Measurements from ENCODE around the gene USP53.
"Not testable (repeated sequence)": the region's sequence is repeated elsewhere in the genome, so short reads cannot be mapped to it uniquely, and the experiment has no call there.

The USP53 gene

GRCh38 chr4:119271361-119272085 is 59.0 kb downstream of the USP53 start:
- no peaks in the 10 kb centered on the region for H4K20me1 ChIP-seq
- TF ChIP-seq Cebpa-rat (IDR thresholded peaks at IDR 0.05), result no peak
- H3K9ac ChIP-seq, result no peak overlapping the region
- H3K9me3 ChIP-seq (replicated peaks in 1 of 11), result peaks cover 0 to under 1% (median 0%) of the 10 kb centered on the region in 11 experiments; a peak in 1 of 22 replicates
- no peak overlapping the region for H3K4me3 ChIP-seq
- H3K27me3 ChIP-seq, result no peaks in the 10 kb centered on the region
- no peaks in the 10 kb centered on the region for H3K4me1 ChIP-seq
- no peak overlapping the region for H3K4me2 ChIP-seq
- no peak overlapping the region for H3K27ac ChIP-seq
- peaks cover 3 to 63% (median 22%) of the 10 kb centered on the region in 11 experiments; a peak in 18 of 22 replicates for H3K36me3 ChIP-seq

- not testable (repeated sequence) for H4K20me1 ChIP-seq; H3K4me1 ChIP-seq; H3K27me3 ChIP-seq; H3K9ac ChIP-seq; H3K4me3 ChIP-seq; H3K27ac ChIP-seq; H3K4me2 ChIP-seq; H3K9me3 ChIP-seq (replicated peaks in 1 of 11)
- H3K36me3 ChIP-seq, result peaks cover 0 to 16% (median 0%) of the 10 kb centered on the region in 11 experiments; a peak in 2 of 22 replicates
These were observed 67.0 kb downstream of the USP53 start for GRCh38 chr4:119279541-119279940.

- H3K36me3 ChIP-seq, result peaks cover 0 to 16% (median 0%) of the 10 kb centered on the region in 11 experiments; a peak in 2 of 22 replicates
- not testable (repeated sequence) for H4K20me1 ChIP-seq; H3K4me1 ChIP-seq; H3K4me2 ChIP-seq; H3K27ac ChIP-seq; H3K4me3 ChIP-seq; H3K9ac ChIP-seq; H3K27me3 ChIP-seq; H3K9me3 ChIP-seq (replicated peaks in 1 of 11)
These were observed 67.4 kb downstream of the USP53 start for GRCh38 chr4:119279945-119280344.

- Histone ChIP-seq H3K9me3 (replicated peaks in 1 of 11) (no peaks in the 10 kb centered on the region), H3K4me1 (peaks cover 0 to 15% (median 0%) of the 10 kb centered on the region in 10 experiments; a peak in 7 of 20 replicates), H3K27ac (no peak overlapping the region), H3K4me2 (no peak overlapping the region), H3K36me3 (peaks cover 0 to 16% (median 0%) of the 10 kb centered on the region in 11 experiments; a peak in 2 of 22 replicates), H3K4me3 (no peak overlapping the region), H3K27me3 (no peaks in the 10 kb centered on the region), H4K20me1 (no peaks in the 10 kb centered on the region), H3K9ac (no peak overlapping the region)
- TF ChIP-seq Cebpa-rat (IDR thresholded peaks at IDR 0.05), result no peak
These were observed 68.9 kb downstream of the USP53 start for GRCh38 chr4:119281393-119281792.

- Histone ChIP-seq H3K36me3 (peaks cover 0 to 15% (median 0%) of the 10 kb centered on the region in 11 experiments; a peak in 5 of 22 replicates), H3K4me3 (no peak overlapping the region; a peak in 2 of 20 replicates), H3K9ac (peak overlapping the region in 4 of 11 experiments; percentile 16 to 51 (median 37); a peak in 3 of 22 replicates), H3K9me3 (replicated peaks in 1 of 11) (no peaks in the 10 kb centered on the region), H3K4me2 (peak overlapping the region; percentile 11 to 65 (median 42); a peak in 19 of 22 replicates), H3K27ac (no peak overlapping the region), H3K4me1 (peaks cover 0 to 15% (median 0%) of the 10 kb centered on the region in 10 experiments; a peak in 7 of 20 replicates), H4K20me1 (no peaks in the 10 kb centered on the region), H3K27me3 (no peaks in the 10 kb centered on the region)
- no peak for TF ChIP-seq Cebpa-rat (IDR thresholded peaks at IDR 0.05)
These were observed 72.6 kb downstream of the USP53 start for GRCh38 chr4:119284876-119285780.

GRCh38 chr4:119286377-119287002 is 74.0 kb downstream of the USP53 start:
- TF ChIP-seq Cebpa-rat (IDR thresholded peaks at IDR 0.05), result no peak
- no peaks in the 10 kb centered on the region for H3K9me3 ChIP-seq (replicated peaks in 1 of 11)
- no peak overlapping the region for H3K27ac ChIP-seq
- no peaks in the 10 kb centered on the region for H4K20me1 ChIP-seq
- H3K4me2 ChIP-seq, result no peak overlapping the region
- no peak overlapping the region for H3K4me3 ChIP-seq
- no peaks in the 10 kb centered on the region for H3K27me3 ChIP-seq
- peaks cover 0 to 10% (median 0%) of the 10 kb centered on the region in 11 experiments; a peak in 4 of 22 replicates for H3K36me3 ChIP-seq
- no peak overlapping the region for H3K9ac ChIP-seq
- peaks cover 0 to 12% (median 0%) of the 10 kb centered on the region in 10 experiments; a peak in 7 of 20 replicates for H3K4me1 ChIP-seq

- no peak for TF ChIP-seq Cebpa-rat (IDR thresholded peaks at IDR 0.05)
- Histone ChIP-seq H3K4me1 (peaks cover 0 to 11% (median 0%) of the 10 kb centered on the region in 10 experiments; a peak in 7 of 20 replicates), H3K36me3 (peaks cover 0 to 29% (median 8%) of the 10 kb centered on the region in 11 experiments; a peak in 14 of 22 replicates), H3K27me3 (no peaks in the 10 kb centered on the region), H3K27ac (no peak overlapping the region), H3K9ac (no peak overlapping the region), H3K4me3 (no peak overlapping the region), H3K9me3 (replicated peaks in 1 of 11) (no peaks in the 10 kb centered on the region), H4K20me1 (no peaks in the 10 kb centered on the region; a peak in 1 of 22 replicates), H3K4me2 (no peak overlapping the region)
These were observed 76.8 kb downstream of the USP53 start for GRCh38 chr4:119289313-119289712.

GRCh38 chr4:119290598-119290997 is 78.1 kb downstream of the USP53 start:
- no peak overlapping the region for H3K4me2 ChIP-seq
- no peak overlapping the region for H3K9ac ChIP-seq
- H3K4me3 ChIP-seq, result no peak overlapping the region
- 0 out of 20 replicates have a peak, but pooled peaks cover 0 to 1% (median 0%) of the 10 kb centered on the region in 10 experiments for H3K4me1 ChIP-seq
- no peak for TF ChIP-seq Cebpa-rat (IDR thresholded peaks at IDR 0.05)
- no peaks in the 10 kb centered on the region; a peak in 1 of 22 replicates for H4K20me1 ChIP-seq
- H3K27ac ChIP-seq, result no peak overlapping the region
- peaks cover 0 to 32% (median 10%) of the 10 kb centered on the region in 11 experiments; a peak in 17 of 22 replicates for H3K36me3 ChIP-seq
- H3K27me3 ChIP-seq, result no peaks in the 10 kb centered on the region
- no peaks in the 10 kb centered on the region for H3K9me3 ChIP-seq (replicated peaks in 1 of 11)
